Activated T-helper 1 cell treated with anti-CD3 and anti-CD28 coated beads, Interleukin-12 subunit alpha, Interleukin-12 subunit beta, Interleukin-2, Interleukin-4 antibody, amounts not matched to agents 30 ng/mL and 10 ng/mL and 1 ng/mL, durations not matched to agents 14 hours and 24 hours and 36 hours (primary cell): ENCODE measurements around the gene TJP2. TPM values are rescaled to one million over a fixed set of nuclear protein-coding genes. Genes with fewer than 3 reads are reported as not detected.

ENCODE experiments used
- DNase-seq: peaks from one replicate; pipeline ENCODE4 v3.0.0; 2021; ENCODE audit warnings: low spot score
- H3K27ac Mint-ChIP-seq: one replicate; pipeline ENCODE4 v1.8.0; 2021; ENCODE audit warnings: mild to moderate bottlenecking, mixed read lengths
- H3K27me3 Mint-ChIP-seq: one replicate; pipeline ENCODE4 v1.8.0; 2022; ENCODE audit warnings: mild to moderate bottlenecking, moderate library complexity, mixed read lengths; ENCODE audit not compliant: insufficient read depth
- H3K36me3 Mint-ChIP-seq: one replicate; pipeline ENCODE4 v1.8.0; 2021; ENCODE audit warnings: low read depth, mixed read lengths
- H3K4me1 Mint-ChIP-seq: one replicate; pipeline ENCODE4 v1.8.0; 2021; ENCODE audit warnings: low read depth, mixed read lengths
- H3K4me3 Mint-ChIP-seq: one replicate; pipeline ENCODE4 v1.8.0; 2021; ENCODE audit warnings: mild to moderate bottlenecking, moderate library complexity, mixed read lengths
- H3K9me3 Mint-ChIP-seq: one replicate; pipeline ENCODE4 v1.8.0; 2021; ENCODE audit warnings: mixed read lengths
- intact Hi-C: fragments of 100-400 bp; cut with micrococcal nuclease; formaldehyde crosslinking; loops from one replicate; pipeline ENCODE4 v1.15.1; 2024
- total RNA-seq: library from RNA; stranded (reverse); gene quantifications from 2 replicates; pipeline ENCODE4 v1.2.3, GENCODE V29; 2022

Gene TJP2
- total RNA-seq, 1 donor from 2014 or later = 20.7 TPM

DNA sequence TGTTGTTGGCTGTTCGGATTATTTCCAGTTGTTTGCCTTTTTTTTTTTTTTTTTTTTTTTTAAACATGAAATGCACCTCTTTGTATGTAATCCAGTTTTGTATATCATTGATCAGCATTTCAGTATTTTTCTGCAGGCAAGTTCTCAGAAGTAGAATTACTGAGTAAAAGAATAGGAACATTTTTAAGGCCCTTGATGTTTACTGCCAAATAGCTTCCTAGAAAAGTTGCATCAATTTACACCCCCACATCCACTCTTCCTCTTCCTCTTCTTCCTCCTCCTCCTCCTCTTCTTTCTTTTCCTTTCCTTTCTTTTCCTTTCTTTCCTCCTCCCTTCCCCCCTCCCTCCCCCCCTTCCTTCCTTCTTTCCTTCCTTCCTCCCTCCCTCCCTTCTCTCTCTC is 81.5 kb downstream of the TJP2 start:
- H3K4me1 Mint-ChIP-seq = no peaks in the 10 kb centered on the region

DNA sequence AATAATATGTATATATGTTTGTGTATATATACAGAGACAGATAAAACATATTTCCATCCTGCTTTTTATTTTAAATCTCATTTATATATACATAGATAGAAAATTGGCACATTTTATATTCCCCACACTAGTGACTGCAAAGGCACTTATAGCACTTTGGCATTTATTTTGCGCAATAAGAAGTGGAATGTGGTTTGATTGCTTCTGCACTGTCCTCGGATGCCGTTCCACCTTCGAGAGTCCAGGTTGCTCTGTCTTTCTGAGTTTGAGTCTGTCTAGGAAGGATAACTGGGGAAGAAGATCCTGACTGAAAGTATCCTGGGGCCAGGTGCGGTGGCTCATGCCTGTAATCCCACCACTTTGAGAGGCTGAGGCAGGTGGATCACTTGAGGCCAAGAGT is 84.5 kb downstream of the TJP2 start:
- intact Hi-C loops = no loop called here
- no peak for DNase-seq
- Mint-ChIP-seq H3K4me1 (no peaks in the 10 kb centered on the region), H3K27me3 (peaks cover 5% of the 10 kb centered on the region), H3K27ac (no peak overlapping the region), H3K4me3 (no peak overlapping the region), H3K36me3 (no peaks in the 10 kb centered on the region), H3K9me3 (no peaks in the 10 kb centered on the region)

More for the DNA sequence above, 81.5 kb downstream of the TJP2 start:
- intact Hi-C loops = no loop called here
- H3K27ac Mint-ChIP-seq = no peak overlapping the region
- no peak overlapping the region for H3K4me3 Mint-ChIP-seq
- H3K27me3 Mint-ChIP-seq = no peaks in the 10 kb centered on the region
- no peaks in the 10 kb centered on the region for H3K9me3 Mint-ChIP-seq
- no peak for DNase-seq
- no peaks in the 10 kb centered on the region for H3K36me3 Mint-ChIP-seq

DNA sequence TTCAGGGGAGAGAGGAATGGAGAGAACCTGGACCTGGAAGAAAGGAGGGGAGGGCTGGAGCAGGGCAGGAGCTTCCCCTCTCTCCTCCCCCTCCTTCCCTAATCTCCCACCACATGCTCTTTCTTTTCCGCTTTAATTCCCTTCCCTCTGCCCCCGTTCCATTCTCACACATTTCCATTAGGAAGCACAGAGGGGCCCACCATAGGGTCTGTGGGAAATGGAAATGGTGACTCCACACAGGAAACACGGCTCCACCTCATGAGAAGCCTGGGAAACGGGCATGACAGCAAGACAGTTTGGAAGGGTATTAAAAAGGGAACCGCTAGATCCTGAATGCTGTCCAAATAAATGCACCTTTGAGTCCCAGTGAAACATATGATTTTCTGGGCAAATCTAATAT is 86.1 kb downstream of the TJP2 start:
- intact Hi-C loops = no loop called here
- Mint-ChIP-seq H3K4me1 (no peaks in the 10 kb centered on the region), H3K36me3 (no peaks in the 10 kb centered on the region), H3K27me3 (peaks cover 10% of the 10 kb centered on the region), H3K27ac (no peak overlapping the region), H3K4me3 (no peak overlapping the region), H3K9me3 (no peaks in the 10 kb centered on the region)
- DNase-seq = no peak

- Mint-ChIP-seq H3K27me3 (peaks cover 10% of the 10 kb centered on the region), H3K4me3 (no peak overlapping the region), H3K4me1 (no peaks in the 10 kb centered on the region), H3K27ac (no peak overlapping the region), H3K9me3 (no peaks in the 10 kb centered on the region), H3K36me3 (no peaks in the 10 kb centered on the region)
- intact Hi-C loops = no loop called here
- DNase-seq = no peak
Observed at GRCh38 chr9:69261636-69262035, 87.6 kb downstream of the TJP2 start.

DNA sequence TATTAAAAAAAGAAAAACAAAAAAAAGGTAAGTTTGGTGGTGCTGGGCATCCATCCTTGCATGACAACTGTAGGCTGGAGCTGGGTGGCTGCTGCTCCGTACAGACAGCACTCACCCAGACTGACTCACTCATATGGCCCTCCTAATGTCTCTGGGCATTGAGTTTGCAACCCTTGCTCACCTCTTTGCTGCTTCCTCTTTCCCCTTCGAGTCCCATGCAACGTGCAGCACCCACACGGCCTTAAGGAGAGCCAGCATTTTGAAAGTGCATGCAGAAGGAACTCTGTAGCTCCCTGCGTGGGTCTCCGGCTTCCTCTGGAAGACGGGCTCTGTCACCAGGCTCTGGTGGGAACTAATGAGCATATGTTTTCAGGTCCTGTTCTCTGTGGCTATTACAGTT is 90.4 kb downstream of the TJP2 start:
- Mint-ChIP-seq H3K4me3 (no peak overlapping the region), H3K27ac (no peak overlapping the region), H3K9me3 (no peaks in the 10 kb centered on the region), H3K36me3 (no peaks in the 10 kb centered on the region), H3K4me1 (no peaks in the 10 kb centered on the region), H3K27me3 (peaks cover 10% of the 10 kb centered on the region)
- intact Hi-C loops = no loop called here
- DNase-seq = no peak

DNA sequence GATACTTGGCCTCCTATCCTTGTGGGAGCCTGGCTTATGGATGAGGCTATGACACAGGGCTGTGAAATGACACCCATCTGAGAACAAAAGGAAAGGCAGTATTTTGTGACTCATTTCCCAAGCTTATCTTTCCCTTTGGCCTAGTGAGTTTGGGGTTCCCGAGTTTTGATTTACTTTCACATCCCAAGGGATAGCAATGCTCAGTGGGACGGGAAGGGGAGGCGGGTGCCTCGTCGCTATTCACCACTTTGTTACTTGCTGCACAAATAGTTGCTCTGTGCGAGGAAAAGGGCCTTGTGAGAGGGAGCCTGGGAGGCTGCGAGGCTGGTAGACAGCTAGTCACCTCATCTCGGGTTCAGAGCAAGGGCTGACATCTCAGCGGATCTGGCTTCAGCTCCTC is 91.8 kb downstream of the TJP2 start:
- H3K36me3 Mint-ChIP-seq = no peaks in the 10 kb centered on the region
- intact Hi-C loops = no loop called here
- H3K4me3 Mint-ChIP-seq = no peak overlapping the region
- H3K9me3 Mint-ChIP-seq = no peaks in the 10 kb centered on the region
- DNase-seq = no peak
- H3K4me1 Mint-ChIP-seq = no peaks in the 10 kb centered on the region
- H3K27ac Mint-ChIP-seq = no peak overlapping the region
- peaks cover 10% of the 10 kb centered on the region for H3K27me3 Mint-ChIP-seq

- intact Hi-C loops = no loop called here
- no peak overlapping the region for H3K4me3 Mint-ChIP-seq
Observed at GRCh38 chr9:69272212-69272611, 98.1 kb downstream of the TJP2 start.

DNA sequence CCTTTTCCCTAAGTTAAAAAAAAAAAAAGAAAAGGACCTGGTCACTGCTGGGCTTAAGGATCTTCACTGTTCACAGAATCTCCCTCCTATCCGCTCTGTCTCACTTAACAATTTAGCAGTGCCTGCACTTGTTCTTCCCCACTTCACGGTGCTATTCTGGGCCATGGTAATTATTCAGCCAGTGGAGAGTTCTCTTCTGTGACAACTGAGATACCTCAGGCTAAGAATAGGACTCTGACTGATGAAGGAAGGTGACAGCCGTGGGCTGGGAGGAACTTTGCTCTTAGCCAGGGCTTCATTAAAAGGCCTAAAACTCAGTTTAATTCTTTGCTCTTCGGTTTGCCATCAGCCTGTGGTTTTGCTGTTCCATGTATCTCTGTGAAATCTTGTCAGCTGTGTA is 99.1 kb downstream of the TJP2 start:
- peaks cover 3% of the 10 kb centered on the region for H3K27me3 Mint-ChIP-seq
- no peak for DNase-seq
- intact Hi-C loops = no loop called here
- peaks cover 8% of the 10 kb centered on the region for H3K9me3 Mint-ChIP-seq
- H3K4me1 Mint-ChIP-seq = no peaks in the 10 kb centered on the region
- H3K4me3 Mint-ChIP-seq = no peak overlapping the region
- no peak overlapping the region for H3K27ac Mint-ChIP-seq
- H3K36me3 Mint-ChIP-seq = no peaks in the 10 kb centered on the region

More at GRCh38 chr9:69272212-69272611, 98.1 kb downstream of the TJP2 start:
- Mint-ChIP-seq H3K9me3 (peaks cover 4% of the 10 kb centered on the region), H3K27me3 (peaks cover 3% of the 10 kb centered on the region), H3K4me1 (no peaks in the 10 kb centered on the region), H3K36me3 (no peaks in the 10 kb centered on the region), H3K27ac (no peak overlapping the region)
- DNase-seq = no peak

GRCh38 chr9:69276775-69277174 is 102.7 kb downstream of the TJP2 start:
- intact Hi-C loops = no loop called here
- Mint-ChIP-seq H3K9me3 (peaks cover 18% of the 10 kb centered on the region), H3K4me1 (peaks cover 9% of the 10 kb centered on the region), H3K27me3 (peaks cover 3% of the 10 kb centered on the region), H3K27ac (no peak overlapping the region), H3K36me3 (no peaks in the 10 kb centered on the region), H3K4me3 (no peak overlapping the region)
- DNase-seq = no peak

- intact Hi-C loops = no loop called here
- H3K27ac Mint-ChIP-seq = no peak overlapping the region
- no peak for DNase-seq
Observed at GRCh38 chr9:69279084-69279731, 105.1 kb downstream of the TJP2 start.

GRCh38 chr9:69279733-69280132 is 105.7 kb downstream of the TJP2 start:
- Mint-ChIP-seq H3K4me1 (peaks cover 9% of the 10 kb centered on the region), H3K36me3 (no peaks in the 10 kb centered on the region), H3K27ac (no peak overlapping the region), H3K27me3 (peaks cover 2% of the 10 kb centered on the region), H3K4me3 (no peak overlapping the region), H3K9me3 (peaks cover 15% of the 10 kb centered on the region)
- DNase-seq = no peak
- intact Hi-C loops = loop anchor here (5.0 kb wide), 1 partner anchor 1003 kb away; no protein-coding TSS in a partner anchor

More at GRCh38 chr9:69279084-69279731, 105.1 kb downstream of the TJP2 start:
- peaks cover 9% of the 10 kb centered on the region for H3K4me1 Mint-ChIP-seq
- no peaks in the 10 kb centered on the region for H3K36me3 Mint-ChIP-seq
- H3K27me3 Mint-ChIP-seq = peaks cover 1% of the 10 kb centered on the region
- no peak overlapping the region for H3K4me3 Mint-ChIP-seq
- peaks cover 18% of the 10 kb centered on the region for H3K9me3 Mint-ChIP-seq

DNA sequence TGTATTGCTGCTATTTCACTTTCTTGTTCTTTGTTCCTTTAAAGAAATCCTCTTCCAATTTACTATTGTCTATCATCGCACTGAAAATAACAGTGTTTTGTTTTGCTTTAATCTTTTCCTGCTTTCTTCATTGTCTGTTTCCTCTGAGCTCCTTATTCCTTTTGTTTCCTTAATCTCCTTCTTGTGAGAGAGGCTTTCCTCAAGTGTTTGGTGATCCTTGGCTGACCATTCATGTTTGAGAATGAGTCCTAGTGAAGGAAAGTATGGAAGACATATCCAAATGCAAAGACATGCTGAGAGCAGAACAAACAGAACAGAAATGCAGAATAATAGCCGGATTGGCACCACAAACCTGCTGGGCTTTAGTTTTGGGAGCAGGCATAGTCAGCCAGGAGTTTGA is 108.9 kb downstream of the TJP2 start:
- DNase-seq = no peak
- Mint-ChIP-seq H3K4me1 (peaks cover 9% of the 10 kb centered on the region), H3K9me3 (peaks cover 10% of the 10 kb centered on the region), H3K27ac (no peak overlapping the region), H3K27me3 (peaks cover 12% of the 10 kb centered on the region), H3K4me3 (no peak overlapping the region), H3K36me3 (no peaks in the 10 kb centered on the region)
- intact Hi-C loops = loop anchor here (5.0 kb wide), 1 partner anchor 999 kb away; no protein-coding TSS in a partner anchor

GRCh38 chr9:69292078-69292477 is 118.0 kb downstream of the TJP2 start:
- Mint-ChIP-seq H3K4me3 (no peak overlapping the region), H3K9me3 (no peaks in the 10 kb centered on the region), H3K36me3 (no peaks in the 10 kb centered on the region), H3K4me1 (no peaks in the 10 kb centered on the region), H3K27ac (no peak overlapping the region), H3K27me3 (peaks cover 6% of the 10 kb centered on the region)
- no peak for DNase-seq
- intact Hi-C loops = no loop called here

GRCh38 chr9:69293156-69293555 is 119.1 kb downstream of the TJP2 start:
- Mint-ChIP-seq H3K36me3 (no peaks in the 10 kb centered on the region), H3K4me3 (no peak overlapping the region), H3K4me1 (no peaks in the 10 kb centered on the region), H3K27me3 (peaks cover 4% of the 10 kb centered on the region), H3K9me3 (no peaks in the 10 kb centered on the region), H3K27ac (no peak overlapping the region)
- intact Hi-C loops = no loop called here
- DNase-seq = no peak
